ENCODE results near the gene BRD4.
"Not testable (repeated sequence)": the region's sequence is repeated elsewhere in the genome, so short reads cannot be mapped to it uniquely, and the experiment has no call there.

Gene BRD4

DNA sequence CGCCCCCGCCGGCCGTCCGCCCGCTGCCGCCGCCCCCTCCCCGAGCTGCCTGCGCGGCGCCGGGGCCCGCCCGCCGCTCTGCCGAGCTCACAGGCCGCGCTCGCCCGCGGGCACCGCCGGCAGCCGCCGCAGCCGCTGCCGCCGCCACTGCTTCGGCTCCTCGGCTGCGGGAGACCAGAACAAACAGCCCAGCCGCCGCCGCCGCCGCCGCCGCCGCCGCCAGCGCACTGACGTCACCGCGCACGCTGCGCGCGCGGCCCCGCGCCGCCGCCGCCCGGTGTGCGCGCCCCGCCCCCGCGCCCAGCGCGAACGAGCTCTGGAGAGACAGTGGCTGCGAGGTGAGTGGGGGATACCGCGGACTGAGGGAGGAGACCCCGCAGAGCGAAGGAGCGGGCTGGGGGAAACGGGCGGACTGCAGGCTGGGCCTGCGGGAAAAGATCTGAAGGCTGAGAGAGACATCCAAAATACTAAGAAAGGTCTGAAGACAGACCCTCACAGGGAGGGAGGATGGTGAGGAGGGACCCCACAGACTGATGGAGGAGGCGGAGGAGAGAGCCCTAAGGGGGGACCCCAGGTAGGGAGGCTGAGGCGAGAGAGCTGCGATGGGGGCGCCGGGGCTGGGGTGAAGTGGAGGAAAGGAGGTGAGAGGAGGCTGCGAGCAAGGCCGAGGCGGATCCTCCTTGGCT lies at the start of gene BRD4:
TSS of gene BRD4 (minus strand) at position 229 of the 686 bp plus-strand sequence. CDS start 59,440 bp downstream, outside the sequence.
- peak; percentile 83 for DNase-seq

GRCh38 chr19:15381864-15382263 lies 49.5 kb upstream of the BRD4 start:
- DNase-seq = no peak

- no peak for DNase-seq
Measured at GRCh38 chr19:15381429-15381828, 49.1 kb upstream of the BRD4 start.

GRCh38 chr19:15379999-15380647 lies 47.8 kb upstream of the BRD4 start:
- DNase-seq = peak; percentile 86

GRCh38 chr19:15379083-15379998 lies 47.0 kb upstream of the BRD4 start, which contains the start of gene AKAP8:
TSS of gene AKAP8 (minus strand) at chr19:15379787. CDS start at chr19:15379731, 56 bp downstream.
- DNase-seq = peak; percentile 98

- peak; percentile 66 for DNase-seq
Measured at GRCh38 chr19:15378534-15379082, 46.3 kb upstream of the BRD4 start.

GRCh38 chr19:15374796-15375440 lies 42.6 kb upstream of the BRD4 start:
- DNase-seq = no peak

- no peak for DNase-seq
Measured at GRCh38 chr19:15374105-15374651, 41.8 kb upstream of the BRD4 start.

DNA sequence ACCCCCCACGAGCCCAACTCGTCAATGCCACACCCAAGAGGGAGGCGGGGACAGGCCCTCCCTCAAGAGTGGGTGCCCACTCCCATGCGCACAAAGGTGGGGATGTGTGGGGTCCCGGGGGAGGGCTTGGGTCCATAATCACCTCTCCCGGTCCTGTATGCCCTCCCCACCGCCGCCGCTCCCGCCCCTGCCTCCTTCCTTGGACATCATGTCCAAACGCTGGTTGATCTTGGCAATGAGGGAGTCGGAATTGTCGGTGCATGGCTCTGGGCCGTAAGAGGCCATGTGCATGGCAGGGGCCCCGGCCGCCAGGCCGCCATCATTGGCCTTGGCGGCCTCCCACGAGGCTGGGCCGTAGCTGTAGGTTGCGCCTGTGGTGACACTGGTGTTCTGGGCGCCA lies 41.3 kb upstream of the BRD4 start:
- no peak for DNase-seq

GRCh38 chr19:15372891-15373301 lies 40.6 kb upstream of the BRD4 start:
- no peak for DNase-seq

DNA sequence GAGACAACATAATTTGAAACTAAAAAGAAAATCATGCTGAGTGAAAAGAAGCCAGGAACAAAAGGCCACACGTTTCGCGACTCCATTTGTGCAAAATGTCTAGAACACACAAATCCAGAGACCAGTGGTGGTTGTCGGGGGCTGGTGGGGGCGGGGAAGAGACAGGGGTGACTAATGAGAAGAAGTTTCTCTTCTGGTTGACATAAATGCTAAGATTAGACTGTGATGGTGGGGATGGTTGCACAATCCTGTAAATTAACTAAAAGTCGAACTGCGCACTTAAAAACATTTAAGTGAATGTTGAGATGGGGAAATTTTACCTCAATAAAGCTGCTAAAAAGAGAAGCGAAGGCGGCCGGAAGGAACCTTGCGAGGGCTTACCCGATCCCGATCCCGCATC lies 40.1 kb upstream of the BRD4 start:
- DNase-seq = no peak

DNA sequence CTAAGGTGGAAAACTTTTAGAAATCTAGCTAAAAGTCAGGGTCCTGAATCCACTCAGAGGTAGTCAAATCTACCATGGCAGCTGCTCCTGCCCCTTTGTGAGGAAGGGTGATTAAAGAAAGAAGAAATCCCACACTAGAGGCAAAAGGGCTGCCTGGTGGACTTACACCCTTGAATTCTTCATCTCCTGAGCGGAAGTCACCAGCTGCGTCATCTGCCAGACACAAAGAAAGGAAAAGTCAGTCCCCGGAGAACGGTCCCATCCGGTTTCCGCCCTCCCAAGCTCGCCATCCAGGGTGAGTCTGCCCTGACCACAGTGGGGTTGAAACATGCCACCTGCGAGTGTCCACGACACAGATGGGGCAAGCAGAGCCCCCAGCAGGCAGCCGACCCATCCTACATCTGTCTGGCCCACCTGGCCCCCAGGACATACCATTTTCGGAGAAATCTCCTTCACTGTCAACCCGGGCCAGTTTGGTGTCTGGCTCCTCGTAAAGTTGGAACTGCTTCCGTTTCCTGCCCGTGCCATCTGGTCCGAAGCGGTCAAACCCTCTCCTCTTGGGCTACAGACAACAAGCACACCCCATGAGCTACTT lies 39.5 kb upstream of the BRD4 start:
- DNase-seq = no peak

DNA sequence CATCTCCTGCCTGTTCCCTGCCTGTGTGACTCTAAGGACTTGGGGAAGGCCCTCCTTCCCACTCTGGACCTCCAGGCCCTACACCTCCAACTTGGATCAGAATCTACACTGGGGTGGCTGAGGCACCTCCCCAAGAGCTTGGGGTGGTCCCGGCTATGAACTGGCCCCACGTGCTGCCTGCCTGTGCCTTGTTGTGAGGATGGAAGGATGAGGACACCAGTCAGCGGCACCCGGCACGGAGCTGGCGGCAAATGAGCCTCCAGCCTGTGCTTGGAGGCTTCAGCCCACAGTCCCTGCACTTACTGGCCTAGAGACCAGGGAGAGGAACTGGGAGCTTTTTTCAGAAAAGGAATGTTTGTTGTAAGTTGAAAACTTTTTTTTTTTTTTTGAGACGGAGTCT lies 38.8 kb upstream of the BRD4 start:
- no peak for DNase-seq

- no peak for DNase-seq
Measured at GRCh38 chr19:15369594-15369891, 37.2 kb upstream of the BRD4 start.

DNA sequence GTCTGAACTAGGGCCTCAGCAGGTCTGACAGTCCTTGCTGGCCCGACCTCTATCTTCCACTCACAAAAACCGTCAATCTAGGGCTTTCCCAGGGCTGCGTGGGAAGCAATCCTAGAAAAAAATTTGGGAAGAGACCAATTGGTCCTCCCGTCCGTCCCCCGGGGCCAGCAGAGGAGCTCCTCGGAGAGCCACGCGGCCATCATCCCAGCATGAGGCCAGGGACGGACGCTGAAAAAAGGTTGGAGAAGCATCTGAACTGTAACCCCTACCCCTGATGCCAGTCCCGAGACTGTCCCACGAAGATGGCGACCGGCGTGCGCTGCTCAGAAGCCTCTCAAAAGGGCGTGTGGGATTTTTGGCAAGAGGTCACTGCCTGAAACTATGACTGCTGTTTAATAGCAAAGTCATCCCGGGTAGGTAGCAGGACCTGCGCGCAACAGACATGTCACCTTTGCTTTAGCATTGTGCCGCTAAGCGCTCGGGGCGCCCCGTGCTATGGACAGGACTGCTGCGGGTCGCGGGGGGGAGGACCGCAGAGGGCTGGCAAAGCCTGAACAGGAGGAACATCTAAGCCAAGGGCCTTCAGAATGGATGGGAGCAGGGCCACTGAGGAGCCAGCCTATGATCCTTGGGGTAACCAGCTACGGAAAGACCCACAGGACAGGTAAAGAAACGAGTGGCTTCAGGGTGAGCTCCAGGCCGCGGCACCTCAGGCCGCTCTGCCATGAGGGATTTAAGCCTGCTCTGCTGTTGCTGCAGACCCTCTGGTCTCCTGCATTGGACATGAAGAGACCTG lies 36.7 kb upstream of the BRD4 start:
- DNase-seq = no peak

DNA sequence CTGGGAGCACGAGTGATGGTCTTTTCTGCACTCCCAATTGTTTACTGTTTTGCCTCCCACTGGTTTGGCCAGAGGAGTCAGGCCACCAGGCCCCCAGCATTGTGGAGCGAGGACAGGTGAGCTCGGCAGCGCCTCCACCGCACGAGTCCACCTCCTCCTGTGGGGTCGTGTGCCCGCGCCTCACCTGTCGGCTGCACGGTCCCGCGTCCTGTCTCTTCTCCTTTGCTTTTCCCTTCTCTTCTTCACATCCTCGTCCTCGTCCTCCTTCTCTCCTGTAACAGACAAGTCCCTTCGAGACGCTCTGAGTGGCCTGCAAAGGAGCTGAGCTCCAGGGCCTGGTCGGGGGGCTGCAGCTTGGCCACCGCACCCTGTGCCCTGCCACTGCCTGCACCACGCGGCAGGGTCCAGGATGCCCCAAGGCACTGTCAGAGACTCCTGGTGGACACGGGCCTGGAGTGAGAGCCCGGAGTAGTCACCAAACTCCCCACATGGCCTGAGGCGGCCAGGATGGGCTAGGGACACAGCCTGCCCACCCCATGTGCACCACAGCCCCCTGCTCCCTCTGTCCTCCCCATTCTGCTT lies 35.8 kb upstream of the BRD4 start:
- no peak for DNase-seq

- DNase-seq = no peak
Measured at GRCh38 chr19:15367439-15367838, 35.1 kb upstream of the BRD4 start.

- DNase-seq = no peak
Measured at GRCh38 chr19:15365264-15365663, 32.9 kb upstream of the BRD4 start.

GRCh38 chr19:15363791-15364190 lies 31.5 kb upstream of the BRD4 start:
- DNase-seq = not testable (repeated sequence)

DNA sequence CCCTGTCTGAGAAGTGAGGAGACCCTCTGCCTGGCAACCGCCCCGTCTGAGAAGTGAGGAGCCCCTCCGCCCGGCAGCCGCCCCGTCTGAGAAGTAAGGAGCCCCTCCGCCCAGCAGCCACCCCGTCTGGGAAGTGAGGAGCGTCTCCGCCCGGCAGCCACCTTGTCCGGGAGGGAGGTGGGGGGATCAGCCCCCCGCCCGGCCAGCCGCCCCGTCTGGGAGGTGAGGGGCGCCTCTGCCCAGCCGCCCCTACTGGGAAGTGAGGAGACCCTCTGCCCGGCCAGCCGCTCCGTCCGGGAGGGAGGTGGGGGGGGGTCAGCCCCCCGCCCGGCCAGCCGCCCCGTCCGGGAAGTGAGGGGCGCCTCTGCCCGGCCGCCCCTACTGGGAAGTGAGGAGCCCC lies 30.7 kb upstream of the BRD4 start:
- not testable (repeated sequence) for DNase-seq

DNA sequence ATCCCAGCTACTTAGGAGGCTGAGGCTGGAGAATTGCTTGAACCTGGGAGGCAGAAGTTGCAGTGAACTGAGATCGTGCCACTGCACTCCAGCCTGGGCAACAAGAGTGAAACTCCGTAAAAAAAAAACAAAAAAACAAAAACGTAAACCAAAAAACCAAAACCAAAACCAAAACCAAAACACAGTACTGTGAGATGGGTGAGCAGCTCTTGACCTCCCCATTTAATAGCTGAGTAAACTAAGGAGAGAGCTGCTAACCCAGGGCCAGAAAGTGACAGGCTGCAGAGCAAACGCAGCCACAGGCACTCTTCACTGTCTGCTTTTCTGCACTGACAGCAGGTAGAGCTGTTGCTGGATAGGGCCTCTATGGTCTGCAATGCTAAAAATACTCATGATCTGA lies 27.7 kb upstream of the BRD4 start:
- DNase-seq = not testable (repeated sequence)
